GM19438 (cell line): ENCODE results near the gene DUSP5.

Experiments
- ATAC-seq: cut with Tn5 transposase; IDR thresholded peaks from one replicate; pipeline ENCODE4 v1.9.1; 2021; ENCODE audit warnings: low read depth; ENCODE audit not compliant: unreplicated experiment

The DUSP5 gene

DNA sequence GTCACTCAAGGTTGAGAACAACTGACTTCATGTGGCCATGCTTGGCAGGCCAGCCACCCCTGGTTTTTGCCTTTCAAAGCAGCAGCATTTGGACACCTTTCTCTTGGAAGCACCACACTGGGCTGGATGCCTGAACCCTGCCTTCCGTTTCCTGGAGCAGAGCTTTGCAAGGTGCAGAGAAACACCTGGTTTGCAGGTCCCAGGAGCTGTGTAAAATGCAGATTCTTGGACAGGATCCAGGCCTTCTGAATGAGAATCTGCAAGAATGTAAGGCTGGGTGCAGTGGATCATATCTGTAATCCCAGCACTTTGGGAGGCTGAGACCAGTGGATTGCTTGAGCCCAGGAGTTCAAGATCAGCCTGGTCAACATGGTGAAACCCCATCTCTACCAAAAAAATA, 18.0 kb upstream of the DUSP5 start:
- no peak for ATAC-seq

DNA sequence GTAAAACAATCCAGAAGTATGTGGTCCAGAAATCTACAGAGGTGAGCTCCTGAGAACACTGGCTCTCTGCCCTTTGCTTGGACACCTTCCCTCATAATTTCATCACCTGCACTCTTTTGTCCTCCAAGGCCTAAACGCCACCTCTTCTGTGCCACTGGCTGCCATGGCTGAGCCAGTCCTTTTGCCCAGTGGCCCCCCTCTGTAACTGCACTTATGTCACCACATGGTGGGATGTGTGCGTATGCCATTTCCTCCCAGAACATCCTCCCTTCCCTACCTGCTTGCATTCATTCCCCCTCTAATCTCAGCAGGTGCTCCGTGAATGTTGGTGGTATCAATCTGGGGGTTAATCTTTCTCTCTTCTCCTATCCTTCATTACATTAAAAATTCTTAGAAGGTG, 17.3 kb upstream of the DUSP5 start:
- ATAC-seq, result no peak

DNA sequence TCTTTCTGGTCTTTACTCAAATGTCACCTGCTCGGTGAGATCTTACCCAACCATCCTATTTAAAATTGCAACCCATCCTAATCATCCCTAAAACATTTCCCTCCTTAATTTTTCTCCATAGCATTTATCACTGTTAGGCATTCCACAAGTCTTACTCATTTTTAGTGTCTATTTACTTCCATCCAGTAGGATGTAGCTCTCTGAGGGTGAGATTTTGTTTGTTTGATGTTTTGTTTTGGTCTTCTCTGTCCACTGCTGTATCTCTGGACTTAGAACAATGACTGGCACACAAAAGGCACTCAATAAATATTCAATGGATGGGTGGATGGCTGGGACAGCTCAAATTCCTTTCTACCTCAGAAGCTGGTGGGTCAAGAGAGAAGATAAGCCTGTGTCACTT, 15.8 kb upstream of the DUSP5 start:
- ATAC-seq, result no peak

DNA sequence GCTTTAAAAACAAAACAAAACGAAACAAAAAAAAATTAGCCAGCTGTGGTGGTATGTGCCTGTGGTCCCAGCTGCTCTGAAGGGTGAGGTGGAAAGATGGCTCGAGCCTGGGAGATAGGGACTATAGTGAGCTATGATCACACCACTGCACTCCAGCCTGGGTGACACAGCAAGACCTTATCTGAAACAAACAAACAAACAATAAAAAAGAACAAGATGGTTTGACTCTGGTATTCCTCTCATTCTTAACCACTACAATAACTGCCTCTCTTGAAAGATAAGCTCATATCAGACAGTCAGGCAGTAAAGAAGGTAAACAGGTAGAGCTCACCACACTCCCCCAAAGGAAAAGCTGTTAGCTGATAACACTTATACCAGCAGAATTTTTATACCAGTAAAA, 14.1 kb upstream of the DUSP5 start:
- no peak for ATAC-seq

DNA sequence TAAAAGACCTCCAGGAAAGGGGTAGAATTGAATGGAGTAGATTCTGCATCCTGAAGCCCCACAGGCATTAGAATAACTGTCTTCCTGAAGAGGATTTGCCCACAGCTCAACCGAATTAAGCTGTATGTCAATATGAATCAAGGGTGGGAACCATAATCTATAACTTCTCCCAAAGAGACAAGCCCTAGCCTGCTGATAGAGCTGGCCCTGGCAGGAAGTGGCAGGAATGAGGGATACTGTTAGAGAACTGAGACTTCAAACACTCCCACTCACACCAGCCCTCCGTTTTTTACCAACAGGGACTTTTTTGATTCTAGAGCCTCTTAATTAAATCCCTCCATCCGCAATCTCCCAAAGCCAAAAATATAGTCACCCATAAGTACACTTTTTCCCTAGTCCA, 12.2 kb upstream of the DUSP5 start:
- no peak for ATAC-seq

DNA sequence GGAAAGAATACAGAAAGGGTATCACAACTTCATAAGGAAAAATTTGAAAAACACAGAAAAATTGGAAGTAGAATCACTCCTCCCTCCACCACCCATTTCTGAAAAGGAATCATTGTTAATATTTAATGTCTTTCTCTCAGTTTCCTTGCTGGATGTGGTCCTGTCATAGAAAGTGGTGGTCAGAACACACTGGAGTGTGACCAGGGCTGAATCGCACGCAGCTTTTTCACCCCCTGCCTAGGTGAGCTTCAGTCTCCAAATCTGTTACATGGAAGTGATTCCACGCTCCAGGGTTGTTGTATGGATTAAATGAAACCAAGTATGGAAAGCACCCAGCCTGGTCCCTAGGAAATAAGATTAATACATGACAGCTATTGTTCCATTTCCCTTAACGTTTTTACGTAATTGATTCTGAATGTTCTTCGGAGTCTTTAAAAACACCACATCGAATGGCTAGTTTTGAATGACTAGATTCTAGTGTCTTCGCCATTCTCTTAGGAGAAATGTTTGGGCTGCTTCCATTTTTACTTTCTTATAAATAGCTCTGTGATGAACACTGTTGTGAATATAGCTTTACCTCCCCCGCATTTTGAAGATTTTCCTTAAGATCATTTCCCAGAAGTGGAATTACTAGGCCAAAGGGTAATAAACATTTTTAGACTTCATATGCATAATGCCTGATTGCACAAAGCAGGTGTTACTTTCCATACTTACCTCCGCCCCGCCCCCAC, 10.9 kb upstream of the DUSP5 start:
- peak; percentile 64 for ATAC-seq

DNA sequence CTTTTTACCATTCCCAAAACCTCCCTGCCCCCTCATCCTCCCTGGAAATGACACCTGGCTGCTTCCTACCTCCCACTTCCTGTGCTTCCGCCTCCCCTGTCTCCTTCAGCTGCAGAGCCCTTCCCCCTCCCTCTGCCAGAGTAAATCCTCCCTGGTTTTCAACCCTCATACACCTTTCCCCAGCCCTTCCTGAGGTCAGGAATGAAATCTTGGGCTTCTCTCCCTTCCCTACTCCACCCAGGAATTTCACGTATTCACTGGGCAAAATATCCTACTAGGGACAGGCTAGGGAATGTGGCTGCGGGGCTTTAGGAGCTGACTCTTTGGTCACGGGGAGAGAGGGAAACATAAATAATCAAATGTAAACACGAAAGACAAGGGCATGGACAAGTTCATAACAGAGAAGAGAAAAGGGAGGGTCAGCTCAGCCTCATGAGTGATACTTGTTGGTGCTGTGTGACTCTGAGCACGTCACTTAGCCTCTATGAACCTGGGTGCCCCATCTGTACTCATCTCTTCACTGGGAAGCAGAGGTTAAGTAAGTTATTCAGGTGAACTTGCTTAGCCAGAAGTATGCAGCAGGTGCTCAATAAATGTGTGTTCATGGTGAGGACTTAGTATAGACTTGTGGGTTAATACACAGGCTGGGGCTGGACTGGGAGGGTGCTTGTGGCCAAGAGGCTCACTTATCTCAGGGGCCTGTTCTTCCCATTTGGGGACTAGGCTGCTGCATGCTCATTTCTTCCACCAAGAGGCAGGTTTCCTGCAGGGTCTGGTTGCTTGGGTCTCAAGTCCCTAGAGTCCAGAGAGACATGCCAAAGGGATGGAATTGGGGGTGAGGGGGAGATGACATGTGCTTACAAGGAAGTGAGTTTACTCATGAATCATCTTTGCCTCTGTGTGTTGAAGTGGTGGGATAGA, 10.0 kb upstream of the DUSP5 start:
- ATAC-seq, result no peak

DNA sequence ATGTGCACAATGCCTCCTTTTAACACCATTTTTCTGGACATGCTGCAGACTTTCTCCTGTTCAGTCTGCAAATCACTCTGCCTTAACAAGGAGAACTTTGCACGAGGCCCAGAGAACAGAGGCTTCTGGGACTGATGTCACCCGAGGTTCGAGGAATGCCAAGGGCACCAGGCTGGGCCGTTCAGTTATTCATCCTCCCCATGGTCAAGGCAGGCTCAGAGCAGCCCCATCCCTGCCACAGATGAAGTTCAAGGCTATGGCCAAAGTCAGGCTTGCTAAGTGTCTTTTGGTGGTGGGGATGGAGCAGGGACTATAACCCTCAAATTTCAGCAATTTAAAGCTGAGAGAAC, 9.4 kb upstream of the DUSP5 start:
- ATAC-seq, result no peak

DNA sequence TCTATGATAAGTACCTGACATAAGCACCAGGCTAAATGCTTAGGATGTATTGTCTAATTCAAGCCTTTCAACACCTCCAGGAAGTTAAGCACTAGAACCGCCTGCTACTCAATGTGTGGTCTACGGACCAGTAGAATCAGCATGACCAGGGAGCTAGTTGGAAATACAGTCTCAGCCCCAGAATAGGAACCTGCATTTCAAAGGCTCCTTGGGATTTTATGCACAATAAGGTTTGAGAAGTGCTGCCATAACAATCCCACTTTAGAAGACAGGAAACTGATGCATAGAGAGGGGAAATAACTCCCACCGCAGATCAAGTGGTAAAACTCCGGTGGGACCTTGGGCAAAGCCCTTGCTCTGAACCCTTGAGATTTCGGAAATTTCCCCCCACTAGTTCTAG, 8.8 kb upstream of the DUSP5 start:
- no peak for ATAC-seq

DNA sequence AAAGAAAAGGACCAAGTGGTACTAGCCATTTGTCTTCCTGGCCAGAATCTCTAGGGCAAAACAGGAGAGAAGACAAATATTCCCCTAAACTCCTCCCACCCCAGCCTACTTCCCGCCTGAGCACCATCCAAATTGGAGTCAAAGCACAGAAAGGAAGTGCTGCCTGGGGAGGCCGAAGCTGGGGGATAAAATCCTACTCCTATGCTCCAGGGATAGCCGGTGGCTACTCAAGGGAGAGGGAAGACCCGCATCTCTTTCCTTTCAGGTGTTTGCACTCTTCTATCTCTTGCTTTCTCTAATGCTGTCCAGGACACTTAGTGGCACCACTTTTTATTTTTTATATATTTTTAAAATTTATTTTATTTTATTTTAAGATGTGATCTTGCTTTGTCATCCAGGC, 7.1 kb upstream of the DUSP5 start:
- ATAC-seq, result no peak

DNA sequence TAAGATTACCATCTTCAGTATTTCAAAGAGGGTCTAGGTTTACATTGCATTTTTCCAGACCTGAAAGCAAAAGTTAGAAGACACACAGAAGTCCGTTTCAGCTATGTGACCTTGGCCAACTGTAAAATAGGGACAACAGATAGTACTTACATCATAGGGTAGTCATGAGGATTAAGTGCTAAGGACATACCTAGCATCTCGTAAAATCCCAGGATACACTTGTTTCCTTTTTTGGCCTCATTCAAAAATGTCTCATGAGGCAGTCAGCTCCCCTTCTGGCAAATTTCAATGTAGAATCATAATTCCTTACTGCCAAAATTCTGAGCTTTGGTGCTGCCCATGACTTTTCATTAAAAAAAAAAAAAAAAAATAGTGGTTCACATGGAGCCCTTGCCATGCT, 6.4 kb upstream of the DUSP5 start:
- ATAC-seq, result no peak

DNA sequence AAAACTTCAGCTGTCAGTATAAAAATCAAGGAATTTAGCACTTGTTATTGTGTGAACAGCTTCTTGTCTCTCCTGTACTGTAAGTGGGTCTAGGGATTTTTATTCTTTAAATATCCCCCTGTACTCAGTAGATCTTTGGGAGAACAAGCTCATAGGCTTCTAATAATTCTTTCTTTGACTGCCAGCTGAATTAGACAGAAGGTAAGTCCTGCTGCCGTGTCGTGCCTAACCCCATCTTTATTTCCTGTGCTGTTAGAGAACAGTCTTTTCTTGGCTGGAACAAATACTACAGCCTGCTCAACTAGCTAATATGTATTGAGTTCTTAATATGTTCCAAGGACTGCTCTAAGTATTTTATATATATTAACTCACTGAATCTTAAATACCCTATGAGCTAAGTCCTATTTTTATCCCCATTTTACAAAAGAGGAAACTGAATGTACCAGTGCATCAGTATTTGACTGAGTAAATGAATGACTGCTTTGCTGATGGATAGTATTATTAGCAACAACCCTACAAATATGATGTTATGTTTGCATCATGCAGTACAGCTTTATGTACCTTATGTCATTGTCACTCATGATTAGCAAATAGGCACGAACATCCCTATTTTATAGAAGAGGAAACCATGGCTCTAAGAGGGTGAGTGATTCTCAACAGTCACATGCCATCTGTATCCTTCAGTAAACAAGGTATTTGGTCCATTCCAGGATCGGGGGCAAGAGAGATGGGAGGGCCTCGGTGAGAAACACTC, 5.5 kb upstream of the DUSP5 start:
- ATAC-seq, result no peak

DNA sequence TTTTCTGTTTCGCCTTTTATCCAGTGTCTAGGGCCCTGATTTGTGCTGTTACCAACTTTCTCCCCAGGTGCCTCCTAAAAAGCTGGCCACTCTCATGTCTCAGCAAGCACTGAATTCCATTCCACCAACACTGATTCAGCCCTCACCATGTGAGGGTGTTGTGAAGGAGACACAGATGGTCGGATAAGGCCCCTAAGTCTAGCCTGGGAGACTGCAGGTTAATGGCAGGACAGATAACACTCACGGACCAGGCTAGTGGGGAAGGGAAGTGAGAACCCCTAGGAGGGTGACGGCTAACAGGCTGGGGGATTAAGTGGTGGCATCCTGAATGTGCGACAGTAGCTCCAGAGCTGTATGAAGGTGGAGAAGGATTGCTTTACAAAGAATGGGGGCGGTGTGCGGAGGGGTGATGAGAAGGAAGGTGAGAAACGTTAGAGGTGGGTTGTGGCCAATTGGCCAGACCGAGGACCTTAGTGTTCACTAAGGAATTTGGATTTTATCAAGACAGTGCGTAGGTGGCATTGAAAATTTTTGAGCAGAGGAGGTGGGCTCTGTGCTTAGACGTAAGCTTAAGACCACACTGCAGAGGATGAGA, 3.8 kb upstream of the DUSP5 start:
- no peak for ATAC-seq

DNA sequence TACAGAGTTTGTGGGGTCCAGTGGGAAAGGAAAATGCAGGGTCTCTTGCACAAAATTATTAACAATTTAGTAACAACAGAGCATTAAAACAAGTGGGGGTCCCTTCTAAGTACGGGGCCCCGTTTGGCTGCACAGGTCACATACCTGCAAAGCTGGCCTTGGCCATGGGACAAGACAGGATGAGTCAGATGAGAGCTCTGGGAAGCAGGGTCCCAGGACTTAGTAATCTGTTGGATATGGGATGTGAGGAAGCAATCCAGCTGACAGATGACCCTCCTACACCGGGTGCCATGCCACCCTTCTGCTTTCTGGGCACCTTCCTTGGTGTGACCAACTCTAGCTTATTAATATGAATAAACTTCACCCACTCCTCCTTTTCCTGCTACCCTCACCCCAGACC, 3.2 kb upstream of the DUSP5 start:
- ATAC-seq, result no peak

DNA sequence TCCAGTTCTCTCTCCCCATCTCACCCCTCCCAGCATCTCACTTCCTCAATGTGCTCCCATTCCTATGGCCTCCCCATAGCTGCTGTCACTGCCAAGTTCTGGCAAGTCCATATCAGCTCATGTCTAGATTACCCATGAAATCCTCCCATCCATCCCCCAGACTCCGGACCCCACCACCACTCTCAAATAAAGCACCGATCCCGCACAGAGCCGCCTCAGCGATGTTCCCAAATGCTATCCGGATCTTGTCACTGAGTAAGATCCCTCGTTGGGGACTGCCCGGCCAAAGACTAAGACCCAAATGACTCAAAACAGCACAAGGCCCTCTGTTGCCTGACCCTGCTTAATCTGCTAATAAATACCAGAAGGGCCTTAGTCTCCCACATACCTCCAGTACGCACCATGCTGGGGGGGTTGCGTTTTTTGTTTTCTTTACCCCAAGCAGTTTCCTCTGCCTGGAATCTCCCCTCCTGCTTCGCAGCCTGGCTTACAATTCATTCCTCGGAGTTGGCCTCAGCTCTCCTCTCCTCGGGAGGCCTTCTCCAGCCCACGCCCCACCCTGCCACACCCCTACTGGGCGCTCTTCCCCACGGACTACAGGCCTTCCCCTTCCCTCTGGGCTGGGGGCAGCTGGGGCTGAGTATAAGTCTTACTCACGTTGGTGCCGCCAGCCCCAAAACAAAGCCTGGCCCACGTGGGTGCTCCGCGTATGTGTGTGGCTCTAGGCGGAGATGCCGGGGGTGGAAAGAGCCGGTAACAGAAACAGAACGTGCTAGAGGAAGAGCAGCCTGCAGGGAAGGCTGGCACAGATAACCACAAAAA, 1.8 kb upstream of the DUSP5 start:
- ATAC-seq, result no peak

DNA sequence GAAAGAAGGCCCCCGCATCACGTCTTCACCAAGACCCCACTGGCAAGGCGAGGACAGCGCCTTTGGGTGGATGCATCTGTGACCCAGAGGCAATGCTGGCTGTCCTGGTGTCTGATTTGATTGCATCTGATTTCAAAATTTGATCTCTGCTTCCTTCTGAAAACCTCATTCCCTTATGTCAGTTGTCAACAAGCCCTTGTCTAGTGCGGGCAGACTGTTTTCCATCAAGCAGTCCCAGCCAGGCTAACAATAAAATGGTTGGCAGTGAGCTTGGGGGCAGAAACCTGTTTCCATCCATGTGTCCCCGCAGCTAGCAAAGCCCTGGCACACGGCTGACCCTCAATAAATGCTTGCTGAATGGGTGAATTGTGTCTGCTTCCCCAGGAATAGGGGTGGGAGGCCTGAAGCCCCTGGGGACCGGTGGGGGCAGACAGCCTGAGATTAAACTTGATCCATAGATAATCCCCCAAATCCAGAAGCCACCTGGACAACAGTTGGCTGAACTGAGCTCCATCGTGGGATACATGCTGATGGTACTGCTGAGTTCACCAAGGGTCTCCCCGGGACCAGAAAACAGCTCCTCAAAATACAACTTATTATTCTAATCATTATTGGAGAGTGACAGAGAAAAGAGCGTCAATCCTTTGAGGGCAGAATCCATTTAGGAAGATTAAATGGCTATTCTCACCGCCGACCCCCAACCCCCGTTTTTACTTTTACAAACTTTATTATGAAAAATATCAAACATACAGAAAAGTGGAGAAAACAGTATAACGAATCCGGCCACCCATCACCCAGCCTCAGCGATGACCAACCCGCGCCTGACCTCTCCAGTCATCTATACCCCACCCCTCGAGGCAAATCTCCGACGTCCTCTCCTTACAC, 912 bp upstream of the DUSP5 start:
- no peak for ATAC-seq

DNA sequence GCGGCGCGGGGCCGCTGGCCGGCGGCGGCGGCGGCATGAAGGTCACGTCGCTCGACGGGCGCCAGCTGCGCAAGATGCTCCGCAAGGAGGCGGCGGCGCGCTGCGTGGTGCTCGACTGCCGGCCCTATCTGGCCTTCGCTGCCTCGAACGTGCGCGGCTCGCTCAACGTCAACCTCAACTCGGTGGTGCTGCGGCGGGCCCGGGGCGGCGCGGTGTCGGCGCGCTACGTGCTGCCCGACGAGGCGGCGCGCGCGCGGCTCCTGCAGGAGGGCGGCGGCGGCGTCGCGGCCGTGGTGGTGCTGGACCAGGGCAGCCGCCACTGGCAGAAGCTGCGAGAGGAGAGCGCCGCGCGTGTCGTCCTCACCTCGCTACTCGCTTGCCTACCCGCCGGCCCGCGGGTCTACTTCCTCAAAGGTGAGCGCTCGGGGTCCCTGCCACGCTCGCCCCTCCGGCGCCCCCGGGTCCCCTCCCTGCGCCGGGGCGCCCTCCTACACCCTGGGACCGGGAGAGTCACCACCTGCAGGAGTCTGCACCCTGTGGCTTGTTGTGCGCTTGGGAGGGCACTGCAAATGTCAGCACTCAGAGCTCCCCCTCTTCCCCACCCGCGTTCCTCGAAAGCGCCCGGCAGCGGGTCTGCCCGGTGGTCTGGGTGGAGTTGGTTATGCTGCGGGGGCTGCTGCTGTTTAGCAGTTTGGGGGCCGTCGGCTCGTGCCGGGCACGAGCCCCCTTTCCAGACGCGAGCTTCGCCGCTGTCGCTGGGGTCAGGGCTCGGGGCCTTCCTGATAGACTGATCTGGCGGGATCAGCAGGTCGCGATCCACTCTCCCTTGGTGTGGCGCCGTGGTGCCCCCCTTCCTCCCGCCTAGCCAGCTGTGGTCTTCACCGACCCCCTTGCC, 627 bp downstream of the DUSP5 start:
- peak; percentile 5 for ATAC-seq
